Neural cell (in vitro differentiated cells): ENCODE measurements around the gene GNAL.

Experiments
- EP300 ChIP-seq: fragments of 450-650 bp; conservative IDR thresholded peaks from 2 replicates; pipeline ENCODE4 v1.6.1; 2014; ENCODE audit warnings: antibody characterized with exemption, mild to moderate bottlenecking, moderate library complexity; ENCODE audit not compliant: poor library complexity, severe bottlenecking
- SMC3 ChIP-seq: fragments of 450-650 bp; conservative IDR thresholded peaks from 2 replicates; pipeline ENCODE4 v1.6.1; 2014; ENCODE audit warnings: antibody characterized with exemption, mild to moderate bottlenecking, moderate library complexity; ENCODE audit not compliant: poor library complexity

DNA sequence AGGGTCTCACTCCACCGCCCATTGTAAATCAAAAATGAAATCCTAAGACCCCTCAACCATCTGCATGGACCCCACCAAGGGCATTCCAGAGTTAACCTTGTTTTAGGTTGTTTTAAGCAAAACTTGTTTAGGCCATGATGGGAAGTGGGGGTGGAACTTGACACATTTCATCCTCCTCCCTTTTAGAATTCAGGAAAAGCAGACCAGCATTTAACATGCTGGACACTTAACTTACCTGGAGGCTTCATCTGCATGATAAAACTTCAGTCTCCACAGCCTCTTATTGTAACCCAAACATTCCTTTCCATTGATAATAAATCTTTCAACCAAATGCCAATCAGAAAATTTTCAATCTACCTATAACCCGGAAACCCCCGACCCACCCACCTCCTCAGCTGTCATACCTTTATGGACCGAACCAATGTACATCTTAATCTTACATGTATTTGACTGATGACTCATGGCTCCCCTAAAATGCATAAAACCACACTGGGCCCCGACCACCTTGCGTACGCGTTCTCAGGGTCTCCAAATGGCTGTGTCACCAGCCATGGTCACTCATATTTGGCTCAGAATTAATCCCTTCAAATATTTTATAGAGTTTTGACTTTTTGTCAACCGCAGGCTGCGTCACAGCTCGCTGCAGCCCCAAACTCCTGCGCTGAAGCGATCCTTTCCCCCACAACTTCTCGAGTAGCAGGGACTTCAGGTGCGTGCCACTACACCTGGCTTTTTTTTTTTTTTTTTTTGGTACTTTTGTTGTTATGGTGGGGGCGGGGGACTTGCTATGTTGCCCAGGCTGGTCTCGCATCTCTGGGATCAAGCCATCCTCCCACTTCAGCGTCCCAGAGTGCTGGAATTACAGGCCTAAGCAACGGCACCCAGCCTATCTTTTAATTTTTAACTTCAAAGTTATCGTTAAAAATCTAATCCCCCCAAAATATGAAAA is 218.1 kb downstream of the GNAL start:
- TF ChIP-seq SMC3 (no peak), EP300 (no peak)
